ENCODE measurements around the gene GRM8. TPM values are rescaled to one million over a fixed set of nuclear protein-coding genes. Genes with fewer than 3 reads are reported as not detected.

GRM8 gene
- total RNA-seq, 1 experiment from 2014 or later: not detected

- no peaks in the 10 kb centered on the region for H3K9me3 Mint-ChIP-seq (ENCODE audit: unreplicated experiment)
- no peaks in the 10 kb centered on the region for H3K36me3 ChIP-seq (ENCODE audit: control insufficient read depth, insufficient read depth, low read length)
- BruUV-seq (replicated peaks): no TSS peak
- H3K4me1 ChIP-seq: no peaks in the 10 kb centered on the region
- H3K36me3 Mint-ChIP-seq (ENCODE audit: insufficient read depth, unreplicated experiment): no peaks in the 10 kb centered on the region
- no peak overlapping the region for H3K4me3 Mint-ChIP-seq (ENCODE audit: unreplicated experiment)
- ChIA-PET POLR2A (no interaction called here), CTCF (no interaction called here)
- no peaks in the 10 kb centered on the region for H3K27me3 ChIP-seq (replicated peaks; ENCODE audit: control insufficient read depth, insufficient read depth, low read length)
- no peak for DNase-seq
- no peak overlapping the region for H3K27ac Mint-ChIP-seq (ENCODE audit: unreplicated experiment)
- no peak overlapping the region for H3K4me3 ChIP-seq (ENCODE audit: low read depth, low read length)
- peaks cover 3% of the 10 kb centered on the region for H3K27me3 Mint-ChIP-seq (ENCODE audit: insufficient read depth, unreplicated experiment)
- intact Hi-C loops (cut with micrococcal nuclease; ENCODE audit: unreplicated experiment): no loop called here
- TF ChIP-seq, protein P1, sequence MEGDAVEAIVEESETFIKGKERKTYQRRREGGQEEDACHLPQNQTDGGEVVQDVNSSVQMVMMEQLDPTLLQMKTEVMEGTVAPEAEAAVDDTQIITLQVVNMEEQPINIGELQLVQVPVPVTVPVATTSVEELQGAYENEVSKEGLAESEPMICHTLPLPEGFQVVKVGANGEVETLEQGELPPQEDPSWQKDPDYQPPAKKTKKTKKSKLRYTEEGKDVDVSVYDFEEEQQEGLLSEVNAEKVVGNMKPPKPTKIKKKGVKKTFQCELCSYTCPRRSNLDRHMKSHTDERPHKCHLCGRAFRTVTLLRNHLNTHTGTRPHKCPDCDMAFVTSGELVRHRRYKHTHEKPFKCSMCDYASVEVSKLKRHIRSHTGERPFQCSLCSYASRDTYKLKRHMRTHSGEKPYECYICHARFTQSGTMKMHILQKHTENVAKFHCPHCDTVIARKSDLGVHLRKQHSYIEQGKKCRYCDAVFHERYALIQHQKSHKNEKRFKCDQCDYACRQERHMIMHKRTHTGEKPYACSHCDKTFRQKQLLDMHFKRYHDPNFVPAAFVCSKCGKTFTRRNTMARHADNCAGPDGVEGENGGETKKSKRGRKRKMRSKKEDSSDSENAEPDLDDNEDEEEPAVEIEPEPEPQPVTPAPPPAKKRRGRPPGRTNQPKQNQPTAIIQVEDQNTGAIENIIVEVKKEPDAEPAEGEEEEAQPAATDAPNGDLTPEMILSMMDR (IDR thresholded peaks at IDR 0.05; ENCODE audit: insufficient read depth in 1 of 2, low read depth in 1 of 2, low read length in 1 of 2, severe bottlenecking in 1 of 2, unreplicated experiment in 1 of 2): no peak
- H3K9me3 ChIP-seq: no peaks in the 10 kb centered on the region
- no peaks in the 10 kb centered on the region for H3K4me1 Mint-ChIP-seq (ENCODE audit: low read depth, unreplicated experiment)
Measured at GRCh38 chr7:126658684-126659083, 594.1 kb downstream of the GRM8 start.

- TF ChIP-seq, protein P1 (IDR thresholded peaks at IDR 0.05; ENCODE audit: insufficient read depth in 1 of 2, low read depth in 1 of 2, low read length in 1 of 2, severe bottlenecking in 1 of 2, unreplicated experiment in 1 of 2): no peak
- no peak overlapping the region for H3K27ac Mint-ChIP-seq (ENCODE audit: unreplicated experiment)
Measured at GRCh38 chr7:126657599-126658358, 595.0 kb downstream of the GRM8 start.

GRCh38 chr7:126657137-126657536 is 595.6 kb downstream of the GRM8 start:
- POLR2A ChIA-PET: no interaction called here

More at GRCh38 chr7:126657599-126658358, 595.0 kb downstream of the GRM8 start:
- Histone ChIP-seq H3K9me3 (no peaks in the 10 kb centered on the region), H3K4me1 (no peaks in the 10 kb centered on the region), H3K36me3 (ENCODE audit: control insufficient read depth, insufficient read depth, low read length) (no peaks in the 10 kb centered on the region), H3K27me3 (replicated peaks; ENCODE audit: control insufficient read depth, insufficient read depth, low read length) (no peaks in the 10 kb centered on the region), H3K4me3 (ENCODE audit: low read depth, low read length) (no peak overlapping the region)
- BruUV-seq (replicated peaks): no TSS peak
- Mint-ChIP-seq H3K4me3 (ENCODE audit: unreplicated experiment) (no peak overlapping the region), H3K9me3 (ENCODE audit: unreplicated experiment) (no peaks in the 10 kb centered on the region), H3K4me1 (ENCODE audit: low read depth, unreplicated experiment) (no peaks in the 10 kb centered on the region), H3K36me3 (ENCODE audit: insufficient read depth, unreplicated experiment) (no peaks in the 10 kb centered on the region), H3K27me3 (ENCODE audit: insufficient read depth, unreplicated experiment) (peaks cover 3% of the 10 kb centered on the region)
- intact Hi-C loops (cut with micrococcal nuclease; ENCODE audit: unreplicated experiment): no loop called here
- POLR2A ChIA-PET: no interaction called here
- DNase-seq: no peak
- CTCF ChIA-PET: no interaction called here

More at GRCh38 chr7:126657137-126657536, 595.6 kb downstream of the GRM8 start:
- Histone ChIP-seq H3K4me1 (no peaks in the 10 kb centered on the region), H3K27me3 (replicated peaks; ENCODE audit: control insufficient read depth, insufficient read depth, low read length) (no peaks in the 10 kb centered on the region), H3K4me3 (ENCODE audit: low read depth, low read length) (no peak overlapping the region), H3K9me3 (no peaks in the 10 kb centered on the region), H3K36me3 (ENCODE audit: control insufficient read depth, insufficient read depth, low read length) (no peaks in the 10 kb centered on the region)
- H3K4me1 Mint-ChIP-seq (ENCODE audit: low read depth, unreplicated experiment): no peaks in the 10 kb centered on the region
- no peaks in the 10 kb centered on the region for H3K36me3 Mint-ChIP-seq (ENCODE audit: insufficient read depth, unreplicated experiment)
- peaks cover under 1% of the 10 kb centered on the region for H3K27me3 Mint-ChIP-seq (ENCODE audit: insufficient read depth, unreplicated experiment)
- no peak overlapping the region for H3K4me3 Mint-ChIP-seq (ENCODE audit: unreplicated experiment)
- H3K27ac Mint-ChIP-seq (ENCODE audit: unreplicated experiment): no peak overlapping the region
- BruUV-seq (replicated peaks): no TSS peak
- no peaks in the 10 kb centered on the region for H3K9me3 Mint-ChIP-seq (ENCODE audit: unreplicated experiment)
- TF ChIP-seq, protein P1 (IDR thresholded peaks at IDR 0.05; ENCODE audit: insufficient read depth in 1 of 2, low read depth in 1 of 2, low read length in 1 of 2, severe bottlenecking in 1 of 2, unreplicated experiment in 1 of 2): no peak
- intact Hi-C loops (cut with micrococcal nuclease; ENCODE audit: unreplicated experiment): no loop called here
- CTCF ChIA-PET: no interaction called here
- DNase-seq: no peak

Measured in Caco-2 (cell line).